ENCODE results near the gene SOBP.

Gene SOBP

GRCh38 chr6:107633680-107634323 is 143.9 kb downstream of the SOBP start:
- no peak overlapping the region for H3K4me3 ChIP-seq (ENCODE audit: low read length)
- DNase-seq (ENCODE audit: low read depth), result no peak
- TF ChIP-seq CTCF (IDR thresholded peaks at IDR 0.05; ENCODE audit: insufficient read depth, low read depth, low read length, missing control alignments), result no peak

GRCh38 chr6:107634324-107635056 is 144.6 kb downstream of the SOBP start:
- H3K4me3 ChIP-seq (ENCODE audit: low read length), result no peak overlapping the region
- no peak for DNase-seq (ENCODE audit: low read depth)
- TF ChIP-seq CTCF (IDR thresholded peaks at IDR 0.05; ENCODE audit: insufficient read depth, low read depth, low read length, missing control alignments), result no peak

- DNase-seq (ENCODE audit: low read depth), result no peak
- no peak overlapping the region for H3K4me3 ChIP-seq (ENCODE audit: low read length)
- TF ChIP-seq CTCF (IDR thresholded peaks at IDR 0.05; ENCODE audit: insufficient read depth, low read depth, low read length, missing control alignments), result no peak
These were observed 145.2 kb downstream of the SOBP start for GRCh38 chr6:107635057-107635515.

GRCh38 chr6:107636486-107636885 is 146.6 kb downstream of the SOBP start:
- DNase-seq (ENCODE audit: low read depth), result no peak
- H3K4me3 ChIP-seq (ENCODE audit: low read length), result no peak overlapping the region
- no peak for TF ChIP-seq CTCF (IDR thresholded peaks at IDR 0.05; ENCODE audit: insufficient read depth, low read depth, low read length, missing control alignments)

GRCh38 chr6:107637316-107638315 is 147.7 kb downstream of the SOBP start:
- no peak for TF ChIP-seq CTCF (IDR thresholded peaks at IDR 0.05; ENCODE audit: insufficient read depth, low read depth, low read length, missing control alignments)
- no peak for DNase-seq (ENCODE audit: low read depth)
- no peak overlapping the region for H3K4me3 ChIP-seq (ENCODE audit: low read length)

- no peak for DNase-seq (ENCODE audit: low read depth)
- no peak for TF ChIP-seq CTCF (IDR thresholded peaks at IDR 0.05; ENCODE audit: insufficient read depth, low read depth, low read length, missing control alignments)
These were observed 148.6 kb downstream of the SOBP start for GRCh38 chr6:107638493-107638892.

More at GRCh38 chr6:107638493-107638892, 148.6 kb downstream of the SOBP start:
- H3K4me3 ChIP-seq (ENCODE audit: low read length), result no peak overlapping the region

Data from epithelial cell of esophagus (primary cell).